Left lung (tissue), 10 donors: ENCODE measurements around the gene TBXA2R. TPM values are rescaled to one million over a fixed set of nuclear protein-coding genes. Genes with fewer than 3 reads are reported as not detected.

ENCODE experiments used
- ATAC-seq: fragments of 200-7000 bp; cut with Tn5 transposase; one replicate; pipeline ENCODE4 v1.9.1; 2020; ENCODE audit warnings: moderate library complexity
- DNase-seq, 4 donors: peaks; one replicate each; pipeline ENCODE4 v3.0.0-alpha.2; 2013 to 2020
- H3K27ac ChIP-seq, 2 donors: fragments of 200-600 bp; sonication (generic) in 1 of 2; one replicate each; pipeline versions ENCODE4 v1.5.0 to v1.8.0; 2020 to 2021
- H3K27me3 ChIP-seq, 2 donors: fragments of 200-600 bp; sonication (generic) in 1 of 2; one replicate each; pipeline versions ENCODE4 v1.5.0 to v1.8.0; 2020 to 2021
- H3K36me3 ChIP-seq, 2 donors: fragments of 200-600 bp; sonication (generic) in 1 of 2; one replicate each; pipeline versions ENCODE4 v1.5.0 to v1.8.0; 2020 to 2021
- H3K4me1 ChIP-seq, 2 donors: fragments of 200-600 bp; one replicate each; pipeline ENCODE4 v1.8.0; 2021
- H3K4me3 ChIP-seq, 2 donors: fragments of 200-600 bp; sonication (generic) in 1 of 2; one replicate each; pipeline versions ENCODE4 v1.5.0 to v1.8.0; 2020 to 2021; ENCODE audit warnings: mild to moderate bottlenecking in 1 of 2
- H3K9me3 ChIP-seq, 2 donors: fragments of 200-600 bp; sonication (generic) in 1 of 2; one replicate each; pipeline versions ENCODE4 v1.5.0 to v1.8.0; 2020 to 2021
- intact Hi-C, 2 donors: fragments of 100-400 bp; cut with DNase I; formaldehyde crosslinking; loops; one replicate each; pipeline versions ENCODE4 v1.11.2 to v1.14.2; 2022
- polyA plus RNA-seq, 6 donors: library from polyadenylated mRNA; unstranded; fragments of 120-200 nt; gene quantifications; one replicate each; pipeline ENCODE4 v1.2.1, GENCODE V29; 2013; ENCODE audit not compliant: insufficient read length in 6 of 6
- total RNA-seq, 2 donors: library from RNA; stranded (reverse); fragmentation: NEBNext Ultra II Directional; extraction: Animal tissue kit (Norgen Biotek cat#: 25700); gene quantifications; one replicate each; pipeline ENCODE4 v1.2.1, GENCODE V29; 2021
- TF ChIP-seq, protein P1 (sequence below), 2 donors: fragments of 200-600 bp; sonication (generic) in 1 of 2; IDR thresholded peaks; one replicate each; pipeline versions ENCODE4 v1.5.0 to v1.8.0; 2021; ENCODE audit warnings: antibody characterized with exemption in 2 of 2
- donor health status: DM: no; HTN: yes; CAD: no.
- donor health status: DM: no; HTN: no; CAD: no.

TBXA2R gene
- total and polyA plus RNA-seq, 8 donors: 1.8 to 7.9 (median 3.6) TPM

DNA sequence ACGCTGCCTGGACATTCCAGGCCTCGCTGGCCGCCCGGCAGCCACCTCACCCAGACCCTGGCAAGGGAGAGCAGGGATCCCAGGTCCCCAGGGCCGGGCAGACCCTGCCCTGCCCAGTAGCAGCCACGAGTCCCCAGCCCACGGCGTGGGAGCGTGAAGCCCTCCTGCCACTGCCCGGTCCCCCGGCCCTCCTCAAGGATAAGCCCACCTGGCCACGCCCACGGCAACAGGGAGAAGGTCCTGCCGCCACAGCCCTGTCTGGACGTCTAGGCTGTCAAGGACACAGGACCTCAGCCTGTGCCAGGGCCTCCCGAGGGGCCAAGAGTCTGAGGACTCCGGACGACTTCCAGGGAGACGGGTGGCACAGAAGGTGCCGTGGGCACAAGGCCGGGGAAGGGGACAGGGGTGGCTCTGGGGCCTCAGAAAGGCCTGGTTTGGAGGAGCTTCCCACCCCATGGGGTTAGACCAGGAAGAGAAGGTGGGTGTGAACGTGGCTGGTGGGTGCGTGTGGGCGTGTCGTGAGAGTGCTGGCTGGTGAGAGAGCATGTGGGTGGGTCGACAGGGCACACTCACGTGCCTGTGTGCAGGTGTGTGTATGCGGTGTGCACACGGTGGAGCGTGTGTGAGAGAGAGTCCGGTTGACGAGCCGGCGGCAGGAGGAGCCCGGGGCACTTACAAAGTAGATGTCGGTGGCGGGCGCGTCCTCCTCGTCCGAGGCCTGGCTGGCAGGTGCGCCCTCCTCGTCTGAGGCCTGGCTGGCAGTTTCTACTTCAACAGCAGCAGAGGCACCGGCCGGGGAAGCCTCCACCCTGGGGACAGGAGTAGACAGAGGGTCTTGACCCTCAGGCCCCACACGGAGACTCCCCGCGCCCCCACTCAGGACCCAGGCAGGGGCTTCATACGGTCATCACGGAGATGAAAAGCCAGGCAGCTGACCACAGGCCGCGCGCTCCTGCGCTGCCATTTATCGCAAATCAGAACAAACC, 31.8 kb upstream of the TBXA2R start:
- TF ChIP-seq, protein P1, sequence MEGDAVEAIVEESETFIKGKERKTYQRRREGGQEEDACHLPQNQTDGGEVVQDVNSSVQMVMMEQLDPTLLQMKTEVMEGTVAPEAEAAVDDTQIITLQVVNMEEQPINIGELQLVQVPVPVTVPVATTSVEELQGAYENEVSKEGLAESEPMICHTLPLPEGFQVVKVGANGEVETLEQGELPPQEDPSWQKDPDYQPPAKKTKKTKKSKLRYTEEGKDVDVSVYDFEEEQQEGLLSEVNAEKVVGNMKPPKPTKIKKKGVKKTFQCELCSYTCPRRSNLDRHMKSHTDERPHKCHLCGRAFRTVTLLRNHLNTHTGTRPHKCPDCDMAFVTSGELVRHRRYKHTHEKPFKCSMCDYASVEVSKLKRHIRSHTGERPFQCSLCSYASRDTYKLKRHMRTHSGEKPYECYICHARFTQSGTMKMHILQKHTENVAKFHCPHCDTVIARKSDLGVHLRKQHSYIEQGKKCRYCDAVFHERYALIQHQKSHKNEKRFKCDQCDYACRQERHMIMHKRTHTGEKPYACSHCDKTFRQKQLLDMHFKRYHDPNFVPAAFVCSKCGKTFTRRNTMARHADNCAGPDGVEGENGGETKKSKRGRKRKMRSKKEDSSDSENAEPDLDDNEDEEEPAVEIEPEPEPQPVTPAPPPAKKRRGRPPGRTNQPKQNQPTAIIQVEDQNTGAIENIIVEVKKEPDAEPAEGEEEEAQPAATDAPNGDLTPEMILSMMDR (IDR thresholded peaks at IDR 0.05): no peak
- ATAC-seq: no peak

GRCh38 chr19:3637621-3638020, 30.9 kb upstream of the TBXA2R start:
- no peaks in the 10 kb centered on the region for H3K27me3 ChIP-seq
- intact Hi-C loops: no loop called here
- no peaks in the 10 kb centered on the region for H3K9me3 ChIP-seq
- no peaks in the 10 kb centered on the region for H3K4me1 ChIP-seq
- no peak for ATAC-seq
- no peak overlapping the region for H3K4me3 ChIP-seq
- peak in 1 of 4 donors; percentile 66 for DNase-seq
- TF ChIP-seq, protein P1 (IDR thresholded peaks at IDR 0.05): no peak
- H3K27ac ChIP-seq: no peak overlapping the region
- H3K36me3 ChIP-seq: peaks cover 0 to 84% of the 10 kb centered on the region in 2 donors

More for the DNA sequence above, 31.8 kb upstream of the TBXA2R start:
- intact Hi-C loops: no loop called here
- peaks cover 0 to 84% of the 10 kb centered on the region in 2 donors for H3K36me3 ChIP-seq
- no peaks in the 10 kb centered on the region for H3K9me3 ChIP-seq
- H3K27ac ChIP-seq: no peak overlapping the region
- no peaks in the 10 kb centered on the region for H3K27me3 ChIP-seq
- DNase-seq: peak in 1 of 4 donors; percentile 68
- no peak overlapping the region for H3K4me3 ChIP-seq
- no peaks in the 10 kb centered on the region for H3K4me1 ChIP-seq

GRCh38 chr19:3636962-3637361, 30.3 kb upstream of the TBXA2R start:
- Histone ChIP-seq H3K9me3 (no peaks in the 10 kb centered on the region), H3K27me3 (no peaks in the 10 kb centered on the region), H3K27ac (no peak overlapping the region), H3K4me1 (no peaks in the 10 kb centered on the region), H3K36me3 (peaks cover 0 to 84% of the 10 kb centered on the region in 2 donors), H3K4me3 (no peak overlapping the region)
- intact Hi-C loops: no loop called here
- DNase-seq (no peak), ATAC-seq (no peak)
- TF ChIP-seq, protein P1 (IDR thresholded peaks at IDR 0.05): no peak

- intact Hi-C loops: no loop called here
- no peaks in the 10 kb centered on the region for H3K9me3 ChIP-seq
- H3K4me1 ChIP-seq: no peaks in the 10 kb centered on the region
- H3K4me3 ChIP-seq: no peak overlapping the region
- peaks cover 0 to 84% of the 10 kb centered on the region in 2 donors for H3K36me3 ChIP-seq
- H3K27me3 ChIP-seq: no peaks in the 10 kb centered on the region
- no peak overlapping the region for H3K27ac ChIP-seq
- TF ChIP-seq, protein P1 (IDR thresholded peaks at IDR 0.05): no peak
- ATAC-seq (no peak), DNase-seq (no peak)
Observed at GRCh38 chr19:3636506-3636905, 29.8 kb upstream of the TBXA2R start.

- Histone ChIP-seq H3K4me3 (no peak overlapping the region), H3K27me3 (no peaks in the 10 kb centered on the region), H3K4me1 (no peaks in the 10 kb centered on the region), H3K27ac (no peak overlapping the region), H3K9me3 (no peaks in the 10 kb centered on the region), H3K36me3 (peaks cover 0 to 72% of the 10 kb centered on the region in 2 donors)
- DNase-seq: no peak
- intact Hi-C loops: no loop called here
- ATAC-seq: no peak
- TF ChIP-seq, protein P1 (IDR thresholded peaks at IDR 0.05): no peak
Observed at GRCh38 chr19:3634496-3635045, 27.9 kb upstream of the TBXA2R start.
